Activated CD8-positive, alpha-beta memory T cell treated with anti-CD3 and anti-CD28 coated beads for 24 hours (primary cell): ENCODE data around the gene PDIA5.

Experiments used
- DNase-seq: peaks from one replicate; pipeline ENCODE4 v3.0.0-alpha.2; 2020

PDIA5 gene

DNA sequence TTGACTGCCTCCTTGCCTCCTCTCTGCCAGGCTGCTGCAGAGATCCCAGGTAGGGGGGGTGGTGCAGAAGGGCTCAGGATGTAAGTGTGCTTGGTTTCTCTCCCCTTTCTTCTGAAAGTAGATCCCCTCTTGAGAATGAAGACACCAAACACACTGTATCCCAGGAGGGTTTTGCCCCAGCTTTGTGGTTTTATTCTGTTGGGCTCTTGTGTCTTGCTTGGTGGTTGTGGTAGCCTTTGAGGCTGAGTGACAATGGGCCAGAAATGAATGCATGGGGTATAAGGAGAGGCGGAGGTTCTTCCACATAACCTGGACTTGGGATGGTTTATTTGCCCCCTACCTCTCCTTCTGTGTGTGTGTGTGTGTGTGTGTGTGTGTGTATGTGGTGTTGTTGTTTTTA, 5.7 kb downstream of the PDIA5 start:
- peak; percentile 35 for DNase-seq

DNA sequence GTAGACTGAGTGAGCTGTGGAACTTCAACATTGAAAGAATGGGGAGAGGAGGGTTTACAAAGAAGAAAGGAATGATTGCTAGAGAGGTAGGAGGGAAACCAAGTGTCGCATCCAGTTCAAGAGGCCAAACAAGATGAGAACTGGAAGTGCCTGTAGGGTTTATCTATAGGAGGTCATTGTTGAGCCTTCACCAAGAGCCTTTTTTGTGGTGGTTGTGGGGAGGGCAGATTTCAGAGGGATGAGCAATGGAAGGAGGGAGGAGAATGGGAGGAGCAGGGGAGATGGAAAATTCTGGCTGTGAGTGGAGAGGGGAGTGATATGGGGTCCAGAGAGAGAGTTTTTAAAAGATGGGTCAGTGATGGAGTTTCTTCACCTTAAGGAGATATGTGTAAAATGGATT, 8.5 kb downstream of the PDIA5 start:
- DNase-seq = peak; percentile 0

DNA sequence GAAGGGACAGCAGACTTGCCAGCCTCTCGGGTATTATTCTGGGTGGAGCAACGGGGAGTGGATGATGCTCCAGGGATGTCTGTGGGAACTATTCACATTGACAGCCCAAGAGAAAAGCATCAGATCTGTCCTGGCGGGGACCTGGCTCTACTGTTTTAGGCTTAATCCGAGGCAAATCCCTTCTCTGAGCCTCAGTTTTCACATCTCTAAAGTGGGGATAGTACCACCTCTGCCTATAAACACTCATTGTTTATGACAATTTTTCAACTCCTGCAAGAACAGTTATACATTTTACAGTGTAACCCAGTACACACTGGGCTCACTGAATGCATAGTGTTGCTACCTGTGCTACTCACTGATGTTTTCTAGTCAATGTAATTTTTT, 9.3 kb downstream of the PDIA5 start:
- no peak for DNase-seq

DNA sequence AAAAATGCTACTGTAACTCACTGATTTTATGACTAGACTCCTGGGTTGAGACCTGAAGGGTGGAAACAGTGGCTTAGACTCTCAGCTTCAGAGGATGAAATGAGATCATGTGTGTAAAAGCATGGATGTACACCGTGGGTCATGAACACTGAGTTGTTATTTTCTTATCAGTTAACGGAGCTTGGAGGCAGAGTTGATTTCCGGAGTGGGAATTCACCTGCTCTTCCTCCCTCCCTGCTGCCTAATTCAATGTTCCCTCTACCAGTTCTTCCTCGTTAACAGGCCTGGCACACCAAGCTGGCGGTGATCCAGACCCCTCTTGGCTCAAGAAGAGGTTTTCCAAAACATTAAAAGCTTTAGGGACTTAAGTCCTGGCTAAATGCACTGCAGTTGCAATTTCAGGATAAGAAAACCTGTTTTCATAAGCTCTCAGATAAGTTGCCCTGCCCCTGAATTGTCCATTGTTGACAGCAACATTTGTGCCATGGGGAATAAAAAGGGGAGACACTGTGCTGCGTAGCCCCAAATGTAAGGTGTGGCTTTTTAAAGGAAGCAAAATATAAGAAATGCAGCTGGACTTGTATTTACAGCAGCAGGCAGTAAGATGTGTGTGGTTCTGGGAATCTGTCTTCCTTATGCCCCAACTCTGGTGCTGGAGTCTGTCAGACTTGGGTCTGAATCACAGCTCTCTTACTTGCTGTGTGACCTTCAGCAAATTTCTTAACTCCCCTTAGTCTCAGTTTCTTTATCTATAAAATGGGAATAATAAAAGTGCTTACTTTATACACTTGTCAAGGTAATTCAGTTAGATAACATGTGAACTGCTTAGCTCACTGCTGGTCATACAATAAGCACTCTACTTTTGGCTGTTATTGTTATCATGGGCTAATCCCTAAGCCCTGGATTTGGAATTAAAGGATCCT, 9.9 kb downstream of the PDIA5 start:
- no peak for DNase-seq

DNA sequence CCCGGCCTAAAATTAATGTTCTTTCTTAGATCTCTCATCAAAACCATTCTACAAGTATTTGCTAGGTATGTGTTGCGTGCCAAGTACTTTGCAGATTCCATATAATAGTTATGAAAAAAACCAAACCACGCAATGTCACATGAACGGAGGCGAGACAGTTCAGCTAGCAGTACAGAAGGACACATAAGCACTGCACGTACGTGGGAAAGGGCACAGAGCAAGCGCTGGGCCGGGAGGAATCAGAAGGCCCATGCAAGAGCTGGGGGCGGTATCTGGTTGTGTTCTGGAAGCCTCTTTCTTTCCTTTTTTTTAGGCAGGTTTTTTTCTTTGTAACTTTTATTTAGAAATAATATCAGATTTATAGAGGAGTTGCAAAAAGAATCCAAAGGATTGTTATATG, 11.3 kb downstream of the PDIA5 start:
- no peak for DNase-seq

DNA sequence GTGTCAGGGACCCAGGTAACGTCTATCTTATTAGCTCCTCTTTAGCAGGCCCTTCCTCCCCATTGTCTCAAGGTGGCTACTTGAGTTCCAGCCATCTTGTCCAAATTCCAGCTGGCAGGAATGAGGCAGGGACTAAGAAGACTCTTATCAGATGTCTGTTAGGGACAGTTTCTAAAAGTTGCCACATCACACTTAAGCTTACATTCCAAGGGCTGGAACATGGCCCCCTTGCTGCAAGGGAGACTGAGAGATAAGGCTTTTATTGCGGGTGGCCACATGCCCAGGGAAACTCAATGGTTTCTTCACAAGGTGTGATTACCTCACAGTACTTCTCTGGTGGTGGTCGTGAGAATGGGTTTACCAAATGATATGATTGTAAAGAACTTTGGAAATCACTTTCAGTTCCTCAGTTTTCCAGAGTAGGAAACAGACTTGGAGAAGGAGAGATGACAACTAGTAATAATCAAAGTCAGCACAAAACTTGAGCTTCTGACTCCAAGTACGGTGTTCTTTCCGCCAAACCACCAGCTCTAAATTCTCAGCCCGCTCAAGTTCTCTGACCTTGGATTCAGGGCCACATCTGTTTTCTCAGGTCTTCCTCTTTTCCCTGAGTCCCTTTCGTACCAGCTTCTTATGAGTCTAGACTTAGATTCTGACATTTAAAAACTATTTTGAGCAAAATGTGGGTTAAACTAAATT, 14.2 kb downstream of the PDIA5 start:
- no peak for DNase-seq

DNA sequence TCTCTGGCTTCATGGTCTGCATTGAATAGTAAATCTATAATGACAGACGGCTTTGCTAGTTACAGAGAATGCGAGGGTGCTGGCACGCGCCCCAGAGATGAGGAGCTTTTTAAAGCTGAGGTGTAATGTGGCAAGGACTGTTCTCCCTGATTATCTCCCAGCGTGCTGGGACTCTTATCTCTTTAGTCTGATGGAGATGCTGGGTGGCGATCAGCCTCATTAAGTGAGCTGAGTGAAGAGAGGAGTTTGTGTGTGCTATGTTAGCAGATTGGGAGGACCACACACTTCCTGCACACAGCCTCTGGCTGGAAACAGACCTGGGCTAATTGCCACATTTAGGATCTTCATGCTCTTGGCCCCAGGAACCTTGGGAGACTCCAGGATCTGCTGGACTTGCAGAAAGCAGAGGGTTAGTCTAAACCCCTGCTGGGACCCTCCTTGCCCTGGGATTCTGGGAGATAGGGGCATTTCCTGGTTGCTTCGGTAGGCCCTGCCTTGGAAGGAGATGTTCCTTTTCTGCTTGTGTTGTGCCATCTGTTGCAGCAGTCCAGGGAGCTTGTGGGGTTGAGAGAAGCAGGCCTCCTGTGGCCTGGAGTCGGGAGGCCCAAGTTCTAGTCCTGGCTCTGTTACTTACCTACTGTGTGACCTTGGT, 15.0 kb downstream of the PDIA5 start:
- DNase-seq = no peak

DNA sequence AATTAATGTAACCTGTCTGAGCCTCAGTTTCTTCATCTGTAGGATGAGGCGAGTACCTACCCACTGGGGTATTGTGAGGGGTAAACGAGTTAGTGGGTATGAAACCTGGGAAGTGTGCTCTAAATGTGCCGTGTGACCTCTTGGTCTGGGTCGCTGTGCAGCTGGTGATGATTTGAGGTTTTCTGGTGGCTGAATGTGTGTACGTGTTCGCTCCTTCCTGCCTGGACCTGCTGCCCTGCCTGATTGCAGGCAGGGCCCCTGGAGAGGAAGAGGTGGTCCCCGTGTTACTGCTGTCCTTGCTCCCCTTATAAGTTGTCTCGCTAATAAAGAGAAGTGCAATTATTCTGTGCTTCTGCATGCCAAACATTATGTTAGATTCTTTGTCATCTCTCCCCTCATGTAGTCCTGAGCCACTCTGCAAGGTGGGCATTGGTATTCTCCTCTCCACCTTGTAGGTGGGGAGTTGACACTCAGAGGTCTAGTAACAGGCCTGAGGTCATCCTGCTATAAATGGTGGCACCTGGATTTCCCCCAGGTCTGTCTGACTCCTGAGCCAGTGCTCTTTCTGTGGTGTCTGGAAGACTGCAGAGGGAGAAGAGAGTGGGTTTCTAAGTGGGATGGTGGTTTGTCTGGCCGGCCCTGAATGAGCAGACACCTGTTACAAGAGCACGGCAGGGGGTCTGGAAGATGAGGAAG, 15.7 kb downstream of the PDIA5 start:
- no peak for DNase-seq

DNA sequence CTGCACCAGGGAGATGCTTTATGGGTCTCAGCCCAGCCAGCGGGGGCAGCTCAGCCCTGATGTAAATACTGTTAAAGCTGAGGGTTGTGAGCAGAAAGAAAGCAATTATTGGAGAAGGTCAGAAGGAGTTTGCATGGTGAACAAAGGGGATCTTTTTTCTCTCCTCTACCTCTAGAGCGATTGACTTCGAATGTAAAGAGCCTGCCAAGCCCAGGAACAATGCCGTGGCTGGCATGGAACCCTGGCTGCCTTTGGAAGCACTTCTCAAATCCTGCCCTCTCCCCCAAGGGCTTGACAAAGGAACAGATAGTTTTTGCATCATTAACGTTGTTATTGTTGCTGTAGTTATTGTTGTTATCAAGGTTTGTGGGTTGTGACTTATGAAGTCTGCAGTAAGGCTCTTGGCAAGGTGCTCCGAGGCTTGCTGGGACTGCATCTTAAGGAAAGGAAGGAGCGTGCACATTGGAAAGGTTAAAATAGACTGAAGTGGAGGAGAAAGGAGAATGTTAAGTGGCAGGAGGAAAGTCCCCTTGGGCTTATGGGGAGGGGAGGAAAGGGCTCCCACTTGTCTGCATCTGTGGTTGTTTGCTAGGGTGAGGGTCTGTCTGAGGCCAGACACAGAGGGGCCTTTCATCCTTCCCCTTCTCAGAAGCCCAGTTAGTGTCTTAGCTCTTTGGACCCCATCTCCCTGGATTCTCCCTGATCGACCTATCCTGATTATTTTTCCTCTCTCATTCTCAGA, 16.7 kb downstream of the PDIA5 start:
- DNase-seq = no peak

DNA sequence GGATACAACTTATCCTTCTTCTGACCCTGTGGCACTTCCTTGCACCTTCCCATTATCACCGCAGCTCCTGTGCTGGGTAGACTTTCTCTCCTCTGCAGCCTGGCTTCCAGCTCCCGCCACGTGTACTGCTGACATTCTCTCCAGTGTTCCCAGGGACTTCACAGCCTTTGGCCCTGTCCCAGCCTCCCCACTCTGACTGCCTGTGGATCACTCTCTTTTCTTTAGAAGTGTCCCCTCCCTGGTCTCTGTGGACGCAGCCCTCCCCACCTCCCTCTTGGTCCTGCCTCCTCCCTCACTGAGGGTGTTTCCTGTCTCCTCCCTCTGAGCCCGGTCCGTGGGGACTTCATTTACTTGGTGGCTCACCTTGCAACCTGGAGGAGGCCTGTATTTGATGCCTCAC, 17.4 kb downstream of the PDIA5 start:
- no peak for DNase-seq

DNA sequence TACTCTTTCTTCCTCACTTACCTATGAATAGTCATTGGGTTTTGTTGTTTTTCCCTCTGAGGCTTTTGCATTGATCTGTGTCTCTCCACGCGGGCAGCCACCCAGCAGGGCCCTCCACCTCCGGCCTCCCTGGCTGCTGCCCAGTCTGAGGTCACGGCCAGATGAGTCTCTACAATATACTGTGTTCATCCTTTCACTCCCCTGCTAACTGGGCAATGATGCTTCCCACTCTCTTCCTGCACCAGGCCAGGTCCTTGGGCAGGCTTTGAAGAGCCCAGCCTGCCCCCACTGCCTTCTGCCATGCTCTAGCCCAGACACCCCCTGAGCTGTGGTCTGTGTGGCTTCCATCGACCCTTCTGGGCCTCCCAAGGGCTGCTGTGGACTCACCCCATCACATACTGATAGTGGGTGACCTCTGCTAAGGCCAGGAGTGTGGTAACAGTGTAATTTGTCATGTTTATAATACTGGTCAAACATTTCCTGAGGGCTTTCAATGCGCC, 18.0 kb downstream of the PDIA5 start:
- no peak for DNase-seq

DNA sequence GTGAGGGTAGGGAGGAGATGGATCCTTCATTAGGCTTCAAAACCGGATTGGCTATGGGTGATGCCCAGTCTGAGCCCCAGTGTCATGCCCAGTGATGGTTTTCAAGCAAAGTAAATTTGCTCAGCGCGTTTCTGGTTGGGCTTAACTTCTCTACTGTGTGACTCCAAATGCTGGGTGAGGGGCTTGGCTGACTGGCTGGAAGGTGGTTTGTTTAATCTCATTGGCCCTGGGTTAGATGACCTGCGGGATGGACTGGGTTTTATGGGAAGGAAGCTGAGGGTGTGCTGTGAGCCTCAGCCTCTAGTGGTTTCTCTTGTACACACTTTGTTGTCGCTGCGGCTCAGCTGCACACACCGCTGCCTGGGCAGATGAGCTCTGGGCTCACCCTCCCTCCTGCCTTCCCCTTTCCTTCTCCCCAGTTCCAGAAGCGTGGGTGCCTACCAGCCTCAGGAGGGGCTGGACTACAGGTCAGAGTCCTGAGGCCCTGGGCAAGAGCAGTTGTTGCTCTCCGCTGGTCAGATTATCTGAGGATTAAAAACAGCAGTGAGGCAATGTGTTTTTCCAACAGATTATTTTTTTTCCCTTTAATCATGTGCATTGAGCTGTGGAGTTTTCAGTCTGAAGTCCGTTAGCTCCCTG, 18.6 kb downstream of the PDIA5 start:
- DNase-seq = no peak

DNA sequence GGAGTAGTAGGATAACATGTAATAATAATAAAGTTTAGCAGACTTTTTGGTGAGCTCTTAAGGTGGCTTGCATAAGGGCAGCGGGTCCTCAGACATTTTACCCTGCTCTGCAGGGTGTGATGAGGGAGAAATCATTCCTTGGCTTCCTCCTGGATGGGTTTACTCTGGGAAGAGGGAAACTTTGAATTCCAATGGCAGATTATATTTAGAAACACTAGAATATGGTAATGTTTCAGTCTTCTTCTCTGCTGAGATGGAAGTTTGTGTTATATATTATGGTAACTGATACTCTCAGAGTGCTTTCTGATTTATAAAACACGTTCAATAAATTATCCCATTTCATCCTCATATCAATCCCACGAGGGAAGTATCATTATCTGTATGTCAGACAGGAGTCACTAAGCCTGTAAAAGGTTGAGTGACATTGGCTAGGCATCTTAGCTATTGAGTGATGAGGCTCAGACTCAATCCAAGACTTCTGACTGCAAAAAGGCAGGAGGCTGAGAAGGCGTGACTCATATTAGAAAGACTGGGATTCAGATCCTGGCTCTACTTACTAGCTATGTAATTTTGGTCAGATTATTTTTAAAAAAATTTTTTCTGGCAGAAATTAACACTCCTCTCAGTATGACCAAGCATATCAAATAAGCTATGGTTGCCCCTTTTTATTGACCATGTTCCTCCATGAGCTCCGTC, 19.3 kb downstream of the PDIA5 start:
- no peak for DNase-seq

DNA sequence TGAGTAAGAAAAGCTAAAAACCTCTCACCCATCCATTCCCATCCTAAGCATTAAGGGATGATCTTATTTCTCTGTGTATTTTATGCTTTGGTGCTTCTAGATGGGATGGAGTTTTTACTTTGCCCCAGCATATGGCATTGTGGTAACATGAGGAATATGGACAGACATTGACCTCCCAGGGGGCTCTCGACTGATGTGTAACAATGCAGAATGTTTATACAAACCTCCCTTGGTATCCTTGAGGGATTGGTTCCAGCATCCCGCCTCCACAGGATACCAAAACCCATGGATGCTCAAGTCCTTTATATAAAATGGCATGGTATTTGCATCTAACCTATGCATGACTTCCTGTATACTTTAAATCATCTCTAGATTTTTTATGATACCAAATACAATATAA, 21.6 kb downstream of the PDIA5 start:
- no peak for DNase-seq

DNA sequence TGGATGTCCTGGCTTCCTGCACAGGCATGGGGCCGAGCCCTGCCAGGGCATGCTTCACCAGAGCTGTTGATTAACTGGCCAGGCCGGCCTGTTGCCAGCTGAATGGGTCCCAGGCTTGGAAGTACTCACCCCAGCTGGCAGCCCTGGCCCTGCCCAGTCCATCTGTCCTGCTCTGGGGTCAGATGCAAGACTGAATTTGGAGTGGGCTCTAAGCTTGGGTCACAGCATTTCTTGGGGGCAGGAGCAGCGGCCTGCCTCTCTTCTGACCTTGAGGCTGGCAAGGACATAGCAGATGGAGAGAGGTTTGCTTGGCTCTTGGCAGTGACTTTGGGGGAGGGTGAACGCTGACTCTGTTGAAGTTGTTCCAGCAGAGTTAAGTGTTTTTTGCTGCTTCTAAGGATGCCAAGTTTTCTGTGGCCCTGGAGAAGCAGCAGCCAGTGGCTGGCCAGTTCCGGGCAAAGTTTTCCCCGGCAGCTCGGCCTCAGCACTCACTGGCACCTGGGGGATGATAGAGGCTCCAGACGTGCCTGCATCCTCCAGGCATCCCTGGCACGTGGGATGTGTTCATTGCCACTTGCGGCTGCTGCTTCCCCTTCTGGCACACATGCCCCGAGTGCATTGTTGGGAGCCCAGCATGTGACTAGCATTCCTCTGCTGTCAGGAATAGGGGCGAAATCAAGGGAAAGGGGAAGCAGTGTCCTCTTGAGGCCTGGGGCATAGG, 22.9 kb downstream of the PDIA5 start:
- DNase-seq = no peak

DNA sequence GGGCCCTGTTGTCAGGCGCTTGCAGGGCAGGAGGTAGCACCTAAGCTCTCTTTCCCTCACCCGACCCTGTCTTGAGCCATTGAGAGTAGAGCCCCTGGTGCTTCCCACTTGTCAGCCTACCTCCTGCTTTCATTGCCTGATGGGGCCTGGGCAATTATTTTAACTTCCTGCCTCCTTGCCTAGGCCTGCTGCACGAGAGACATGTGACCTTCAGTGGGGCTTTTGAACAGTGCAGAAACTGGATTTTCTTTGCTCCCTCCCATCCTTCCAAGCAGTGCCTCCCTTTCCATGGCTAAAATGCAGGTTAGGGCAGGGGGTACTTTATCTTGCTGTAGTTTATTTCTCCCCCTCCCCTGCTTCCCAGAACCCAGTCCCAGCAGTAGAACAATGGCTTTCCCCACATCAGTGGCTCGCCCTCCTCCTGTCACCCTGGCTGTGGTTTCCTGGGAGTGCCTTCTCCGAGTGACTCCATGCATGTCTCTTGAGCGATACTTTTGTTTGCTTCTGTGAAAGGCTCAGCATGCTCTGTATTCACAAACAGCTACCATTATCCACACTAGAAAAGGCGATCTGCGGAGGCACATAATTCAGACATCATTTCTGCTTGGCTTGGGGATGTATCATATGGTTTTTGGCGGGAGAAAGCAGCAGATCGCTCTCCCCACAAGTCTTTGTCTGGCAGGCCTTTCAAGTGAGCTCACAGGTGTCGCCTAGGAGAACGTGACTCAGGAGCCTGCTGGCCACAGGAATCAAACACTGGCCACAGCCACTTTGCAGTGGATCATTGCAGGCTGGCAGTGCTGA, 24.1 kb downstream of the PDIA5 start:
- no peak for DNase-seq

DNA sequence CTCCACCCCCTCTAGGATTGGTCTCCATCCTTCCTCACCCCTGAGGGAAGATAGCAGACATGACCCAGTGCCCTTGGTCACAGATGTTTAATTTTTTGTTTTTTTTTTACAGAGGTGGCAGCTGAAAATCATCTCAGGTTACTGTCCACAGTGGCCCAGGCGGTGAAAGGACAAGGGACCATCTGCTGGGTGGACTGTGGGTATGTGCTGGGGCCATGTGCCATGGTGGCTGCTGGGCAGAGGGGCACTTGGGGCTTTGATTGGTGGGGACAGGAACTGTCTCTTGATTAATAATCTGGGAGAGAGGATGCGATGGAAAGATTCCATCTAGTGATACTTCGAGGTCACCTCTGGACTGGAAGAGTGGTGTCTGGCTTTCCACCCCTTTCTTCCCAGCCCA, 25.4 kb downstream of the PDIA5 start:
- DNase-seq = no peak

DNA sequence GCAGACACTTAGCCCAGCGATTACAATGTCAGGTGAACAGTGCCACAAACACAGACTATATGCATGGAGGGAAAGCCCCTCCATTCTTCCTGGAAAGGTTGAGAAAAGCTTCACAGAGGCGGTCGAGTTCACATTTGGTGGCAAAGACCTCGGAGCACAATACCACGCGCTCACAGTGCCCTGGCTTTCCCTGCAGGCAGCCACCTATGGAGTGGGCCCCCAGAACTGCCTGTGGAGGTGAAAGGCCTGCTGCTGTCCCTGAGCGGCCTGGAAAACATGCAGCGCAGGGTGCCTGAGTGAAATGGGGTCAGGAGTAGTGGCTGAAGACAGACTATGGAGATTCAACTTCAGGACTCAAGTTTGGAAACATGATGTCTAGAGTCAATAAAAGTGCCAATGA, 26.9 kb downstream of the PDIA5 start:
- DNase-seq = no peak

DNA sequence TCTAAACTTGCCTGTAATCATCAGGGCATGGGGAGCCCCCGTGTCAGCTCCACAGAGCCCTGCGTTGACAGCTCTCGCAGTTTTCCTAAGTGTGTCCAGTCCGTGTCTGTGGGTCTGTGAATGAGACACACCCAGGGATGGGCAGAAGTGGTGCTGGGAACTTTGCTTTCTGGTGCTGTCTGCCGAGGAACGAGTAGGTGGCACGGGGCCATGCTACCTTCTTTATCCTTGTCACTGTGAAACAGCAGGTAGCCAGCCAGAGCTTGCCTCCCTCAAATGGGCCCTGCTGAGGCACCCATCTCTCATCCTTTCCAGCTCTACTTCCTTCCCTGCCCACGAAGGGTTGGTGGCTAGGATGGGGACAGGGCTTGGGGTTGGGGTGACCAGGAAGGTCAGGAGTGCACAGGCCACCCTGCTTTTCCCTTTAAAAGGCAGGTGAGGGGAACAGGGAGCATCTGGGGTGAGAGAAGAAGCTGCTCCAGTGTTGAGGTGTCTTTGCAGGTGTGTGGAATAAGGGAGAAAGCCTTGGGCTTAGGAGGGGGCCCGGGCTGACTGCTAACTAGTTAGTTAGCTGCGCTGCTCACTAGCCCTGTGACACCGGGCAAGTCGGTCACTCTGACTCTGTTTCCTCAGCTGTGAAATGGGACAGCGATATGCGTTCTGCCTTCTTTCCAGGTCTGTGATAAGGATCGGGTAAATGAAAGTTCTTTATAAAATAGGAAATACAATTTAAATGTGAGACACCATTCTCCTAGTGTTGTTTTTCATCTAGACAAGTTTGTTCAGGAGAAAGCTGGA, 27.9 kb downstream of the PDIA5 start:
- no peak for DNase-seq
